DOHH2 (cell line): ENCODE data around the gene PPP1R27.

Experiments used
- EZH2phosphoT487 ChIP-seq: fragments of 200-600 bp; sonication (generic); IDR thresholded peaks from 2 replicates; pipeline ENCODE4 v1.6.1; 2017; ENCODE audit warnings: borderline replicate concordance, mild to moderate bottlenecking, antibody characterized with exemption, low read length, moderate library complexity, mixed read lengths
- TF ChIP-seq, protein P1 (sequence below): fragments of 200-600 bp; sonication (generic); IDR thresholded peaks from one replicate; pipeline ENCODE4 v1.5.1; 2014; ENCODE audit warnings: antibody characterized with exemption, mild to moderate bottlenecking, low read depth, low read length; ENCODE audit not compliant: poor library complexity, severe bottlenecking

DNA sequence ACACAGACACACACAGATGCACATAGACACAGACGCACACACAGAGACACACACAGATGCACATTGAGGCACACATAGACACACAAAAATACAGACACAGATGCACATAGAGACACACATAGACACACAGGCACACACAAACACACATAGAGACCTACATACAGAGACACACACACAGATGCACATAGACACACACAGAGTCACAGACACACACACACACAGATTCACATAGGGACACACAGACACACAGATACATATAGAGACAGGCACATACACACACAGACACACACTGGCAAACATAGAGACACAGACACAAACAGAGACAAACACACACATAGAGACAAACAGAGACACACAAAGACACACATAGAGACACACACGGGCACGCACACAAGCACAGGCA lies 40.8 kb downstream of the PPP1R27 start:
- TF ChIP-seq, protein P1, sequence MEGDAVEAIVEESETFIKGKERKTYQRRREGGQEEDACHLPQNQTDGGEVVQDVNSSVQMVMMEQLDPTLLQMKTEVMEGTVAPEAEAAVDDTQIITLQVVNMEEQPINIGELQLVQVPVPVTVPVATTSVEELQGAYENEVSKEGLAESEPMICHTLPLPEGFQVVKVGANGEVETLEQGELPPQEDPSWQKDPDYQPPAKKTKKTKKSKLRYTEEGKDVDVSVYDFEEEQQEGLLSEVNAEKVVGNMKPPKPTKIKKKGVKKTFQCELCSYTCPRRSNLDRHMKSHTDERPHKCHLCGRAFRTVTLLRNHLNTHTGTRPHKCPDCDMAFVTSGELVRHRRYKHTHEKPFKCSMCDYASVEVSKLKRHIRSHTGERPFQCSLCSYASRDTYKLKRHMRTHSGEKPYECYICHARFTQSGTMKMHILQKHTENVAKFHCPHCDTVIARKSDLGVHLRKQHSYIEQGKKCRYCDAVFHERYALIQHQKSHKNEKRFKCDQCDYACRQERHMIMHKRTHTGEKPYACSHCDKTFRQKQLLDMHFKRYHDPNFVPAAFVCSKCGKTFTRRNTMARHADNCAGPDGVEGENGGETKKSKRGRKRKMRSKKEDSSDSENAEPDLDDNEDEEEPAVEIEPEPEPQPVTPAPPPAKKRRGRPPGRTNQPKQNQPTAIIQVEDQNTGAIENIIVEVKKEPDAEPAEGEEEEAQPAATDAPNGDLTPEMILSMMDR = no peak
- TF ChIP-seq EZH2phosphoT487 = no peak
